ENCODE results near the gene SIX3. TPM values are rescaled to one million over a fixed set of nuclear protein-coding genes. Genes with fewer than 3 reads are reported as not detected.

Gene SIX3
- total and polyA plus RNA-seq, 10 donors = 0.03 TPM; not detected in 9

GRCh38 chr2:44957656-44958327, 16.3 kb downstream of the SIX3 start:
- 75 to 91% (median 83%) methylated on average over 6 of the region's 6 CpGs for WGBS, 5 donors
- no peak overlapping the region for H3K4me3 ChIP-seq
- TF ChIP-seq CTCF (IDR thresholded peaks at IDR 0.05 in 8 of 11, conservative IDR thresholded peaks at IDR 0.05 in 3 of 11) (no peak), POLR2A (IDR thresholded peaks at IDR 0.05) (no peak), POLR2AphosphoS5 (IDR thresholded peaks at IDR 0.05) (no peak)
- intact Hi-C loops (cut with DNase I; ENCODE audit: low total_unique reads) = loop anchor here (5.0 to 10.0 kb wide), 3 partner anchors 480 to 913 kb away; no protein-coding TSS in a partner anchor
- H3K9me3 ChIP-seq = no peaks in the 10 kb centered on the region
- DNase-seq = no peak
- peaks cover 11 to 92% (median 36%) of the 10 kb centered on the region in 7 donors for H3K27me3 ChIP-seq (replicated peaks in 1 of 7)
- no peak overlapping the region for H3K27ac ChIP-seq
- H3K4me1 ChIP-seq = peaks cover 9 to 32% (median 24%) of the 10 kb centered on the region in 6 donors
- H3K36me3 ChIP-seq = no peaks in the 10 kb centered on the region

- intact Hi-C loops (cut with DNase I; ENCODE audit: low total_unique reads) = loop anchor here (5.0 to 10.0 kb wide), 3 partner anchors 483 to 915 kb away; no protein-coding TSS in a partner anchor
- no peak for TF ChIP-seq CTCF (IDR thresholded peaks at IDR 0.05 in 8 of 11, conservative IDR thresholded peaks at IDR 0.05 in 3 of 11)
- TF ChIP-seq POLR2A (IDR thresholded peaks at IDR 0.05) = no peak
- TF ChIP-seq POLR2AphosphoS5 (IDR thresholded peaks at IDR 0.05) = no peak
- no peak for DNase-seq
- Histone ChIP-seq H3K9me3 (no peaks in the 10 kb centered on the region), H3K4me3 (no peak overlapping the region), H3K4me1 (peaks cover 7 to 12% (median 11%) of the 10 kb centered on the region in 6 donors), H3K27ac (no peak overlapping the region), H3K27me3 (replicated peaks in 1 of 7) (peaks cover 6 to 91% (median 19%) of the 10 kb centered on the region in 7 donors), H3K36me3 (no peaks in the 10 kb centered on the region)
- 66 to 77% (median 70%) methylated on average over 6 of the region's 6 CpGs for WGBS, 5 donors
Observed at GRCh38 chr2:44959855-44960254, 18.4 kb downstream of the SIX3 start.

GRCh38 chr2:44960871-44961270, 19.4 kb downstream of the SIX3 start:
- Histone ChIP-seq H3K4me1 (peaks cover 0 to 2% (median under 1%) of the 10 kb centered on the region in 6 donors), H3K27ac (no peak overlapping the region), H3K4me3 (no peak overlapping the region), H3K27me3 (replicated peaks in 1 of 7) (peaks cover 0 to 91% (median 12%) of the 10 kb centered on the region in 7 donors), H3K9me3 (no peaks in the 10 kb centered on the region), H3K36me3 (no peaks in the 10 kb centered on the region)
- WGBS, 5 donors = 62 to 85% (median 75%) methylated on average over 5 of the region's 5 CpGs
- DNase-seq = no peak
- TF ChIP-seq POLR2A (IDR thresholded peaks at IDR 0.05) (no peak), CTCF (IDR thresholded peaks at IDR 0.05 in 8 of 11, conservative IDR thresholded peaks at IDR 0.05 in 3 of 11) (no peak), POLR2AphosphoS5 (IDR thresholded peaks at IDR 0.05) (no peak)
- intact Hi-C loops (cut with DNase I; ENCODE audit: low total_unique reads) = no loop called here

GRCh38 chr2:44962176-44962695, 20.7 kb downstream of the SIX3 start:
- Histone ChIP-seq H3K36me3 (no peaks in the 10 kb centered on the region), H3K4me3 (no peak overlapping the region), H3K9me3 (no peaks in the 10 kb centered on the region), H3K27ac (no peak overlapping the region), H3K4me1 (no peaks in the 10 kb centered on the region), H3K27me3 (replicated peaks in 1 of 7) (peaks cover 0 to 86% (median 9%) of the 10 kb centered on the region in 7 donors)
- WGBS, 5 donors = 72 to 92% (median 79%) methylated on average over 5 of the region's 5 CpGs
- intact Hi-C loops (cut with DNase I; ENCODE audit: low total_unique reads) = no loop called here
- TF ChIP-seq POLR2AphosphoS5 (IDR thresholded peaks at IDR 0.05) (no peak), POLR2A (IDR thresholded peaks at IDR 0.05) (no peak), CTCF (IDR thresholded peaks at IDR 0.05 in 8 of 11, conservative IDR thresholded peaks at IDR 0.05 in 3 of 11) (no peak)
- DNase-seq = no peak

All from spleen (tissue), 11 donors.